Hepatic stellate cell (primary cell): ENCODE results near the gene ADIG.
A peak's percentile ranks its signal among the peaks of the same experiment; 100 is the strongest.

Source experiments
- DNase-seq: peaks from one replicate; pipeline ENCODE4 v3.0.0; 2011; ENCODE audit warnings: low spot score

ADIG gene

GRCh38 chr20:38633577-38634093 is 52.6 kb downstream of the ADIG start:
- DNase-seq = peak; percentile 76

DNA sequence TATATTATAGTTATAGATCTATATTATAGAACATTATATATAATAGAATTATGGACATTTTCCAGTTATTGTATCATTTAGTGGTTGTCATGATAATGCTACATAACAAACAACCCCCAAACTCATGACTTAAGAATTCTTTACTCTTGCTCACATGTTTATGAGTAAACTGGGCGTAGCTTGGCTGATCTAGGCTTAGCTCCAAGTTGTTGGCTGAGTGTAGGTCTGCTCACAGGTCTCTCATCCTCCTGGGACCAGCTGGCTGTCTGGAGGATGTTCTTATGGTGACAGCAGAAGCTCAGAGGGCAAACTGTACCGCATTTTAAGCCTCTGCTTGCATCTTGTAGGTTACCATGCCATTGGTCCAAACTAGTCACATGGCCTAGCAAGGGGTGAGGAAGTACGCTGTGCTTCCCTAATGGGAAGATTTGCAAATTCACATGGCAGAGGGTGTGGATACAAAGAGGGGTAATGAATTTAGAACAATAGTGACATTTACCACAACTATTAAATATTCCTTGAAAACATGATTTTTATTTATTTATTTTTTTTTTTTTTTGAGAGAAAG is 54.8 kb downstream of the ADIG start:
- DNase-seq = peak; percentile 31
